Endometrial microvascular endothelial cells (primary cell): Measurements from ENCODE around the gene CNPY3. TPM values are rescaled to one million over a fixed set of nuclear protein-coding genes. Genes with fewer than 3 reads are reported as not detected.
"Not testable (repeated sequence)": the region's sequence is repeated elsewhere in the genome, so short reads cannot be mapped to it uniquely, and the experiment has no call there.

Experiments used
- in situ Hi-C: cut with HindIII; loops from 2 replicates; pipeline ENCODE4 v1.10.0; 2017; ENCODE audit warnings: low sequenced_read_pairs, low pct_unique_long_range_greater_than_20kb; ENCODE audit errors: inconsistent ontology term
- total RNA-seq: library from RNA; depleted of rRNA; stranded (reverse); fragments of >200 nt; gene quantifications from one replicate; pipeline ENCODE4 v1.2.3, GENCODE V29; 2015; ENCODE audit errors: inconsistent ontology term

The CNPY3 gene
- total RNA-seq, 1 donor from 2014 or later, result 53.7 TPM

DNA sequence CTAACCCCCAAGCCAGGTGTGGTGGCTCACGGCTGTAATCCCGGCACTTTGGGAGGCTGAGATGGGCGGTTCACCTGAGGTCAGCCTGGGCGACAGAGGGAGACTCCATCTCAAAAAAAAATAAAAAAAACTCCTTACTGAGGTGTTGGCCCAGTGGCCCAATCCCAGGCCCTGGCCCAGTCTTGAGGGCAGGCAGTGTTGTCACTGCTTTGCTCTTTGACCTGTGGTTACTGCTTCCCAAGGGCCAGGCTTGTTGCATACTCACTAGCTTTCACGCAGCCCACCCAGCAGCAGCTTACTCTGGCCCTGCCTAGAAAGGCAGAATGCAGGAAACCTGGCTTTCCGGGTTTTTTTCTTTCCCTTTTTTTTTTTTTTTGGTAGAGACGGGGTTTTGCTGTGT, 13.2 kb downstream of the CNPY3 start:
- in situ Hi-C loops, result no loop called here

- in situ Hi-C loops, result no loop called here
These were observed 18.7 kb downstream of the CNPY3 start for GRCh38 chr6:42947950-42948349.

GRCh38 chr6:42952389-42952788, 23.1 kb downstream of the CNPY3 start:
- in situ Hi-C loops, result no loop called here

GRCh38 chr6:42954405-42954804, 25.1 kb downstream of the CNPY3 start:
- in situ Hi-C loops, result not testable (repeated sequence)

- in situ Hi-C loops, result no loop called here
These were observed 28.8 kb downstream of the CNPY3 start for GRCh38 chr6:42958125-42958524.

DNA sequence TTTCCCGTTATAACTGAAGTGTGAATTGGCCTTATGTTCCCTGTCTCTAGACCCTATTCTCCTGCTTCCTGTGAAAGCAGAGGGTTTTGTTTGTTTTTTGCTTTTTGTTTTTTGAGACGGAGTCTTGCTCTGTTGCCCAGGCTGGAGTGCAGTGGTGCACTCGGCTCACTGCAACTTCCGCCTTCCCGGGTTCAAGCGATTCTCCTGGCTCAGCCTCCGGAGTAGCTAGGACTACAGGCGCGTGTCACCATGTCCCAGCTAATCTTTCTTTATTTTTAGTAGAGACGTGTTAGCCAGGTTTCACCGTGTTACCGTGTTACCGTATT, 30.6 kb downstream of the CNPY3 start:
- in situ Hi-C loops, result no loop called here

GRCh38 chr6:42960243-42961019, 31.2 kb downstream of the CNPY3 start, which contains the start of gene GNMT:
GNMT (plus strand) TSS chr6:42960754; CDS start chr6:42960768, 14 bp downstream.
- in situ Hi-C loops, result no loop called here

GRCh38 chr6:42961020-42961470, 31.8 kb downstream of the CNPY3 start:
- in situ Hi-C loops, result no loop called here

DNA sequence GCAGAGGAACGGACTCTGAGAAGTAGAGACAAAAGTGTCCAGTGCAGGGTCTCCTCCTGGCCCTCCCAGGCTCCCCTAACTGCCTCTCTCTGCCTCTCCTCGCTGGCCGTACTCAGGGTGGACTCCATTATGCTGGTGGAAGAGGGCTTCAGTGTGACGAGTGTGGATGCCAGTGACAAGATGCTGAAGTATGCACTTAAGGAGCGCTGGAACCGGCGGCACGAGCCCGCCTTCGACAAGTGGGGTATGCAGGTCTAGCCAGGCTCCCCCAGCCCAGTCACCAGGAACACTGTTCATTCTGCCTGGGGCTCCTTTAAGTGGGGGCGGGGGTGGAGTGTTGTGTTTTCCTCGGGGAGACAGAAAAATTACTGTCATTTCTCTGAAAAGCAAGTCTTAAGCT, 32.8 kb downstream of the CNPY3 start:
- in situ Hi-C loops, result no loop called here

- in situ Hi-C loops, result no loop called here
These were observed 33.4 kb downstream of the CNPY3 start for GRCh38 chr6:42962502-42963178.

- in situ Hi-C loops, result no loop called here
These were observed 34.0 kb downstream of the CNPY3 start for GRCh38 chr6:42963179-42963854.

- in situ Hi-C loops, result no loop called here
These were observed 34.8 kb downstream of the CNPY3 start for GRCh38 chr6:42963855-42964605.

DNA sequence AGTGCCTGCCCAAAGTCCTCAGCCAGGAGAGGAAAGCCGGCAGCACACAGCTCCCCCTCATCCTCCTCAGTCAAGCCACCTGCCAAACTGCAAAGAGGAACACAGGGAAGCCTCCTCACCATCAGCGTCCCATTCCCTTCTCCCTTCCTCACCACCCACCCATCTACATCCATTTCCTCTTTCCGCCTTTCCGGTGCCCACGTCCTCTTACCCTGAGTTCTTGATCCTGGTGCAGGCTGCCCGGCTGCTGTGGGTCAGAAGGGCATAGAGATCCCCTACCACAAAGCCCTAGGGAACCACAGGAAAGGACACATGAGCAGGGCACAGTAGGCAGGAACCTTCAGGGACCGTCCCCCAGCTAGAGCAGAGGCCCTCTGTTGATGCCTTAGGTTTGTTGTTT, 37.3 kb downstream of the CNPY3 start:
- in situ Hi-C loops, result no loop called here

DNA sequence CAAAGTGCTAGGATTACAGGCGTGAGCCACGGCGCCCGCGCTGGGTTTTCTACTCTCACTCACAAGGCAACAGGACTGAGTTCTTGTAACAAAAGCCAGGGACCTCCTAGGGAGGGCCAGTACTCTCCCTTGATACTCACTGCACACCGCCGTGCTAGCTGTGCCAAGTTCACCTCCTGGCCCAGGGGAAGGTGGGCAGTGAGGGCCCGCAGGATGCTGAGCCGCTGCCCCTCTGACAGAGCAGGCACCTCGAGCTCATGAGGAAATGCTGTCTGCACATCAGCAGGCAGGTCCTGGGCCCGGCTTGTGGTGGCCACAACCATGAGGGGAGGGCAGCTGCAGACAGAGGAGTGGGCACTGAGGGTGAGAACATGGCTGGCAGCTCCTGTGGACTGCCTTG, 37.9 kb downstream of the CNPY3 start:
- in situ Hi-C loops, result no loop called here

GRCh38 chr6:42968126-42968701, 38.9 kb downstream of the CNPY3 start:
- in situ Hi-C loops, result no loop called here

DNA sequence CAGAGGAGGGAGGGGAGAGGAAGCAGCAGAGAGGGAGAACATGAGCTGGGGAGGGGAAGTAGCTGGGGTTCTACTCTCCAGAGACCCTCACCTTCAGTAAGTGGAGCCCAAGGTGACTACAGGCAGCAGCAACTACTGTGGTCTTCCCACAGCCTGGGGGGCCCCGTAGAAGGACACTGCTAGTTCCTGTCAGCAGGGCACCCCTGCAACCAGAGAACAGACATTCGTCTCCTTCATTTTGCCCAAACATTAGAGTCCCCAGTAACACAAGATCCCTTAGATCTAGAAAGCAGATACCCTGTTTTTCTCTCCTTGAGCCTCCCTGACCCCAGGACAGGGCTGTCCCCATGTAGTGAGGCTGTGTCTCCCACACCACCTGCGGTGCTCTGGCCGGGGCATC, 39.5 kb downstream of the CNPY3 start:
- in situ Hi-C loops, result no loop called here

- in situ Hi-C loops, result no loop called here
These were observed 40.2 kb downstream of the CNPY3 start for GRCh38 chr6:42969431-42969830.

DNA sequence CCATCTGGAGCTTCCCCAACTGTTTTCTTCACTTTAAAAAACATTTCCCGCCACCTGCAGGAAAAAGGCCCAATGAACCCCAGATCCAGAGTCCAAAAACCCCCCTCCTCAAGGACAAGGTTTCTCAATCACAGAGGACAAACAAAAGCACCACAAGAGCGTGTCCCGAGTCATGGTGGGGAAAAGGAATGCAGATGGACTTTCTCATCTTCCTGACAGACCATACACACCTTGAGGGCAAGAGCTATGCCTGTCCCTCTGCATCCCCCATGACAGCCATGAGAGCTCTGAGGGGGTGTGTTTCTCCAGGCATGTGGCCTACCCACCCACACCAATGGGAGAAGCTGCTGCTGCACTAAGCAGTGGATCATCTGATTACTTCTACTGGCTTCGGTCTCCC, 40.7 kb downstream of the CNPY3 start:
- in situ Hi-C loops, result no loop called here
